CD4-positive, alpha-beta T cell treated with Interleukin-4 for 4 hours (primary cell): Measurements from ENCODE around the gene PID1.

Experiments
- DNase-seq: peaks from one replicate; pipeline ENCODE4 v3.0.0-alpha.2; 2020

PID1 gene

GRCh38 chr2:229059331-229060033, 211.6 kb downstream of the PID1 start:
- no peak for DNase-seq

- DNase-seq, result no peak
Observed at GRCh38 chr2:229057976-229058553, 213.0 kb downstream of the PID1 start.

DNA sequence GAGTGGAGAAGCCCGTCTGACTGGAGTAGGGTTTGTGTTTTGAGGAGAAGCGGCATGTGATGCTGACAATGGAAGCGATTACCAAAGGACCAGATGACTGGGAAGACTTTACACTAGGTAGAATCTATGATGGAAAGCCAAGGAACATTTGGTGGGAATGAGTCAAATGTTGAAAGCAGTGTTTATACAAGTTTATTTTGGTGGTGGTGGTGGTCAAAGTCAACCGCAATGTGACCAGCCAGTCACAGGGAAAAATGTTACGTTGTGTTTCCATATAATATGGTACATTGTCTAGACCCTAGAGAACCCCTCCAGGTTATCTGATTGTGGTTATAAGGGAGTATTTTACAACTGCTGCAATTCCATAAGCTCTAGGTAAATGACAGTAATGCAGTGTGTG, 216.8 kb downstream of the PID1 start:
- no peak for DNase-seq

GRCh38 chr2:229051798-229052197, 219.3 kb downstream of the PID1 start:
- no peak for DNase-seq

- no peak for DNase-seq
Observed at GRCh38 chr2:229050133-229050532, 221.0 kb downstream of the PID1 start.

- DNase-seq, result no peak
Observed at GRCh38 chr2:229048134-229048533, 223.0 kb downstream of the PID1 start.

DNA sequence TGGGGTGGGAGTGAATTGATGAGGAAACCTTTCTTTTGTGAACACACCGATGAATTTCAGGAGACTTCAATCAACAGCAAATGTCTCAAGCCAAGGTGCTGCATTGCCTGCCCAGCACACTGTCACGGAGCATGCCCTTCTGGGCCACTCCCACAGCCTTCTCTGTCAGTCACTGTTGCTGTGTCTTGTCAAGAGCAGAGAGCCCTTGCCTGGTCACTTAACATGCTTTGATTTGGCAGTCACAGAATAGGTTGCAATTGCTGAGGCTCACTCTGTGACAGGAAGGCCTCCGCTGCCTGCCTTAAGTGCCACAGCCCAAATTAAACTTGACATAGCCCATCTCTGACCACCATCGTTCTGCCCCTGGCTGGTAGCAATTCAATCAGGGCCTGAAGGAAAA, 225.4 kb downstream of the PID1 start:
- DNase-seq, result no peak

DNA sequence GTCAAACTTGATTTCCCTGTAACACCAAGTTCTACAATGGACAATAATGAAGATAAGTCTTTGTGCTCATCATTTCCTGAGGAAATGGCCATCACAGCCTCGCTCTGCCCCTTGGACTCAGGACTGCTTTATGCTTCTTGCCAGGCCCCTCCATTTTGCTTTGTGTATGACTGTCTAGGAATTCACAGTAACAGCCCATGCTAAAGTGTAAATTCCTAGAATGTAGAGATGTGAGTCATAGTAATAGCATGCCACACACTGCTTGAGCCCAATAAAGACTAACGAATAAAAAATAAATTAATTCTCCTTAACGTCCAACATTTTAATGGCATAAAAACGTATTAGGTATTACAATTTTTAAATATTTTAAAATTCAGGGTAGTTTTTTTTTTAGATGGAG, 226.5 kb downstream of the PID1 start:
- DNase-seq, result no peak

GRCh38 chr2:229043681-229044080, 227.4 kb downstream of the PID1 start:
- DNase-seq, result no peak

DNA sequence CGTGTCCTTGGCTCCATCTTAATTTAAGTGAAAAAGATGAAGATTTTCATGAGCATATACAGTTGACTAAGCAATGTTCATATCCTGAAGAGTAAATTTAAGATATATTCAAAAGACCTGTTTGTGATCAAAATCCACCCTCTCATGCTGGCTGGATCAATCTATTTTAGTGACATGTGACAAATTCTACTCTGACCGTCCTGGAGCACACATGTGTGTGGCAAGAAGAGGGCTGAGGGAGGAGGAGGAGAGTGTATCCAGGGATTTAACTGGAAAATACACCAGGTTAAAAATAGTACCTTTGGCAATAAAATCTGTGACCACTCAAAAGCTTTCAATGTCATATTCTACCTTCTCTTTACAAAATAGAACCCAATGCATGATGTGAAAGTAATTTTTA, 228.7 kb downstream of the PID1 start:
- DNase-seq, result no peak

- DNase-seq, result no peak
Observed at GRCh38 chr2:229041691-229042090, 229.4 kb downstream of the PID1 start.

GRCh38 chr2:229037621-229038020, 233.5 kb downstream of the PID1 start:
- DNase-seq, result no peak

GRCh38 chr2:229033816-229034215, 237.3 kb downstream of the PID1 start:
- no peak for DNase-seq

- DNase-seq, result no peak
Observed at GRCh38 chr2:229032608-229033234, 238.4 kb downstream of the PID1 start.

GRCh38 chr2:229027353-229028105, 243.6 kb downstream of the PID1 start:
- no peak for DNase-seq

GRCh38 chr2:229025653-229026052, 245.4 kb downstream of the PID1 start:
- no peak for DNase-seq

DNA sequence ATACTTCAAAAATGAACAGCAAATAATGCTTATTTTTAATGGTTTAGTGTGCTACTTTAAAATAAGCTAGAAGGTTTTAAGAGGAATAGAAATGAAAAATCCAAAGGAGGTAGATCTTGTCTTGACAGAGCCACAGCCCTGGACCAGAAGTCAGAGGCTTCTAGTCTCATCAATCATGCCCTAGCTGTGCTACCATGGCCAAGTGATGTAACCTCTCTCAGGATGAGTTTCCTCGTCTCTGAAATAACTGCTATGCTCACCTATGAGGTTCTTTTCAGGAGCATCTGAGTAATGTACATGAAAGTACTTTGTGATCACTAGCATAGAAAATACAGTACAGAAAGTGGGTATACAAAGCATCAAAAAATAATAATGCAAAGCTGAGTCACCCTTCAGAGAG, 248.4 kb downstream of the PID1 start:
- DNase-seq, result no peak

DNA sequence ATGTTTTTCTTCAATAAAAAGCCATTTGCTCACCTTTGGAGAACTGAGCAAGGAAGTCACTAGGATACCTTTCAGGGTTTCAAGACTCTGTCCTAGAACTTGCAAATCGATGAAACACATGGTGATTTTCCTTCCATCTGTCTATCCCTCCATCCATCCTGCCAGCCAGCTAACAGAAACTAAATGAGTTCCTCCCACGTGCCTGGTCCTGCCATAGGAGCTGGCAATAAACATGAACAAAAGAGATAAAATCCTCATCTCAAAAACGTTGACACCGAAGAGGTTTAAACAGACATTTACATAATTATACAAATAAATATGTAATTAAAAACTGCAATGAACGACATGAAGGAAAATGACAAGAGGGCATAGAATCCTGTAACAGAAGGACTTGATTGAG, 249.0 kb downstream of the PID1 start:
- no peak for DNase-seq

GRCh38 chr2:229009816-229010215, 261.3 kb downstream of the PID1 start:
- DNase-seq, result no peak

GRCh38 chr2:229003256-229003655, 267.8 kb downstream of the PID1 start:
- no peak for DNase-seq

DNA sequence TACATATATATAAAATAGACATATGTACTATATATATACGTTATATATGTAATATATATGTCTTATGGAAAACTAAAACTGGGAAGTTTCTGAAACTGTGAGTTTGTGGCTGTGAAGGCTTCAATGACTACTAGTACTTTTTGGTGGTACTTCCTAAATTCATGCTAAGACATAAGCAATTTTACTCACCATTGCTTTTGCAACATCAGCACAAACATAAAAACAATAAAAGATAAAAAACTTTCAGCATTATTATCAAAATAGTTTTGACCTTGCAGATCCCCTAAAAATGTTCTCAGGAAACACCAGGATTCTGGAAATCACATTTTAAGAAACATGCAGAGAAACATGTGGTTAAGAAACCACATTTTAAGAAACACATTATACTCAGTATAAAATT, 269.9 kb downstream of the PID1 start:
- DNase-seq, result no peak

DNA sequence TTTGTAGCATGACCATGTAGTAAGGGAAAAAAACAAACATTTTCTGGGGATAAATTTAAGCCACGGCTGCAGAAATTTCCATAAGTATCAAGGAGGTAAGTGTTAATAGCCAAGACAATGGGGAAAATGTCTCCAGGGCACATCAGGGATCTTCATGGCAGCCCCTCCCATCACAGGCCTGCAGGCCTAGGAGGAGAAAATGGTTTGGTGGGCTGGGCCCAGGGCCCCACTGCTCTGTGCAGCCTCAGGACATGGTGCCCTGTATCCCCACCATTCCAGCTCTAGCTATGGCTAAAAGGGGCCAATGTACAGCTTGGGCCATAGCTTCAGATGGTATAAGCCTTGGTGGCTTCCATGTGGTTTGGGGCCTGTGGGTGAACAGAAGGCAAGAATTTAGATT, 271.8 kb downstream of the PID1 start:
- no peak for DNase-seq

DNA sequence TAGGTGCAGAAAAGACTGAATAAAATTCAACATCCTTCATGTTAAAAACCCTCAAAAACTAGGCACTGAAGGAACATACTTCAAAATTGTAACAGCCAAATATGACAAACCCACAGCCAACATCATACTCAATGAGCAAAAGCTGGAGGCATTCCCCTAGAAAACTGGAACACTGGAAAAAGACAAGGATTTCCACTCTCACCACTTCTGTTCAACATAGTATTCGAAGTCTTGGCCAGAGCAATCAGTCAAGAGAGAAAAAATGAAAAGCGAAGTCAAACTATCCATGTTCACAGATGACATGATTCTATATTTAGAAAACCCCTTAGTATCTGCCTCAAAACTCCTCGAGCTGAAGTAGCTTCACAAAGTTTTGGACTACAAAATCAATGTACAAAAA, 282.3 kb downstream of the PID1 start:
- DNase-seq, result no peak
